Neural progenitor cell (in vitro differentiated cells): ENCODE data around the gene PANX3.

Experiments used
- CTCF ChIP-seq: fragments of 200-600 bp; sonication (generic); IDR thresholded peaks from 2 replicates; pipeline ENCODE4 v1.5.1; 2017; ENCODE audit warnings: antibody characterized with exemption, mild to moderate bottlenecking
- EZH2phosphoT487 ChIP-seq: fragments of 200-600 bp; sonication (generic); IDR thresholded peaks from 2 replicates; pipeline ENCODE4 v1.6.1; 2017; ENCODE audit warnings: antibody characterized with exemption

- TF ChIP-seq CTCF (no peak), EZH2phosphoT487 (no peak)
Observed at GRCh38 chr11:124611064-124611463, at the start of gene PANX3.
